Mucosa of rectum (tissue), 2 donors: Measurements from ENCODE around the gene PANK1.
A peak's percentile ranks its signal among the peaks of the same experiment; 100 is the strongest.
"Not testable (repeated sequence)": the region's sequence is repeated elsewhere in the genome, so short reads cannot be mapped to it uniquely, and the experiment has no call there.

Experiments used
- H3K27ac ChIP-seq, 2 donors: one replicate each; pipeline ENCODE4 v1.7.0; 2013; ENCODE audit warnings: inconsistent platforms in 2 of 2, low read depth in 2 of 2, low read length in 2 of 2
- H3K27me3 ChIP-seq, 2 donors: one replicate each; pipeline ENCODE4 v1.7.0; 2013; ENCODE audit warnings: low read length in 2 of 2; ENCODE audit not compliant: control insufficient read depth in 2 of 2, insufficient read depth in 2 of 2
- H3K36me3 ChIP-seq, 2 donors: one replicate each; pipeline ENCODE4 v1.7.0; 2013; ENCODE audit warnings: low read length in 2 of 2; ENCODE audit not compliant: control insufficient read depth in 2 of 2, insufficient read depth in 2 of 2
- H3K4me1 ChIP-seq, 2 donors: one replicate each; pipeline ENCODE4 v1.7.0; 2013; ENCODE audit warnings: low read length in 2 of 2, mild to moderate bottlenecking in 1 of 2; ENCODE audit not compliant: control insufficient read depth in 2 of 2, insufficient read depth in 2 of 2
- H3K4me3 ChIP-seq, 2 donors: one replicate each; pipeline ENCODE4 v1.7.0; 2013; ENCODE audit warnings: low read length in 2 of 2
- H3K9ac ChIP-seq, 2 donors: one replicate each; pipeline ENCODE4 v1.7.0; 2013; ENCODE audit warnings: low read length in 2 of 2, low read depth in 1 of 2, mild to moderate bottlenecking in 1 of 2
- H3K9me3 ChIP-seq, 2 donors: one replicate each; pipeline ENCODE4 v1.7.0; 2013; ENCODE audit warnings: low read length in 2 of 2; ENCODE audit not compliant: control insufficient read depth in 2 of 2
- donor health status: healthy.
- donor health status: Normal muscosa, but diverticular disease.

Gene PANK1

DNA sequence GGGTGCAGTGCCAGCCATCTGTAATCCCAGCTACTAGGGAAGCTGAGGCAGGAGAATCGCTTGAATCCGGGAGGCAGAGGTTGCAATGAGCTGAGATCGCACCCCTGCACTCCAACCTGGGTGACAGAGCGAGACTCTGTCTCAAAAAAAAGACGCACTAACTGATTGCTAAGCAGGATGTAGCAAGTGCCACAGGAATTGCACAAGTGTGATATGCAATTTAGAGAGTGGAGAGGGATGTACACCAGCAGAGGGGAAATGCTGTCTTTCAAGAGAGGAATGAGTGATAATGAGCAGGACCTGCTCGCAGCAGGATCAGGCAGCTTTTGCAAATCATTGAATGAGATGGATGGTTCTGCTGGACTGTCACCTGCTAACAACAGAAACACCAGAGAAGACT lies 96.4 kb downstream of the PANK1 start:
- H3K36me3 ChIP-seq, result no peaks in the 10 kb centered on the region
- H3K4me1 ChIP-seq, result no peaks in the 10 kb centered on the region
- H3K27ac ChIP-seq, result no peak overlapping the region
- no peaks in the 10 kb centered on the region for H3K9me3 ChIP-seq
- no peak overlapping the region for H3K4me3 ChIP-seq
- no peaks in the 10 kb centered on the region for H3K27me3 ChIP-seq
- H3K9ac ChIP-seq, result no peak overlapping the region

DNA sequence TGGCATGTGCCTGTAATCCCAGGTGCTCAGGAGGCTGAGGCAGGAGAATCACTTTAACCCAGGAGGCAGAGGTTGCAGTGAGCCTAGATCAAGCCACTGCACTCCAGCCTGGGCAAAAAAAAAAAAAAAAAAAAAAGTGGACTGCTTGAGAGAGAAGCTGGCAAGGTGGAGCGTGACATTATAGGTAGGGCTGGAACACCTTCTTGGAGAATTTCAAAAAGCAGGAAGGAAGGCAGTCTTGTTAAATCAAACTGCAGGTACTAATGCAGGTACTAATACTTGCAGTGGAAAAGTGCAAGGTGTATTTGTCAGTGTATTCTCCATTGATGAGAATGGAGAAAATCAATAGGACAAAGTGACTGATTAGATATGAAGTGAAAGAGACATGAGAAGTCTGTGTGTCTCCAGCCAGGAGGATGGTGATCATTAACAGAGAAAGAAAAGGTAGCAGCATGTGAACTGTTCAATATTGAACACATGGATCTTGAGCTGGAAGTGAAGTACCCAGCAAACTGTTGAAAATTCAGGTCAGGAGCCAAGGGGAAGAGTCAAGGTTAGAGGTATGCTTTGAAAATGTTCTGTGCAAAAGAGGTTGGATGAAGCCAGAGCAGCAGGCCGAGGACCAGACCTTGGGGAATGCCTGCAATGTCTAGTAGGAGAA lies 97.1 kb downstream of the PANK1 start:
- H3K36me3 ChIP-seq, result no peaks in the 10 kb centered on the region
- H3K9ac ChIP-seq, result no peak overlapping the region
- no peaks in the 10 kb centered on the region for H3K4me1 ChIP-seq
- no peak overlapping the region for H3K4me3 ChIP-seq
- H3K27me3 ChIP-seq, result no peaks in the 10 kb centered on the region
- H3K9me3 ChIP-seq, result no peaks in the 10 kb centered on the region
- no peak overlapping the region for H3K27ac ChIP-seq

DNA sequence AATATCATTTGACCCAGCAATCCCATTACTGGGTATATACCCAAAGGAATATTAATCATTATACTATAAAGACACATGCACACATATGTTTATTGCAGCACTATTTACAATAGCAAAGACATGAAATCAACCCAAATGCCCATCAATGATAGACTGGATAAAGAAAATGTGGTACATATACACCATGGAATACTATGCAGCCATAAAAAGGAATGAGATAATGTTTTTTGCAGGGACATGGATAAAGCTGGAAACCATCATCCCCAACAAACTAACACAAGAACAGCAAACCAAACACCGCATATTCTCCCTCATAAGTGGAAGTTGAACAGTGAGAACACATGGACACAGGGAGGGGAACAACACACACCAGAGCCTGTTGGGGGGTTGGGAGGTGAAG lies 98.4 kb downstream of the PANK1 start:
- not testable (repeated sequence) for H3K36me3 ChIP-seq, H3K4me3 ChIP-seq, H3K4me1 ChIP-seq, H3K27me3 ChIP-seq, H3K9me3 ChIP-seq, H3K27ac ChIP-seq, H3K9ac ChIP-seq

DNA sequence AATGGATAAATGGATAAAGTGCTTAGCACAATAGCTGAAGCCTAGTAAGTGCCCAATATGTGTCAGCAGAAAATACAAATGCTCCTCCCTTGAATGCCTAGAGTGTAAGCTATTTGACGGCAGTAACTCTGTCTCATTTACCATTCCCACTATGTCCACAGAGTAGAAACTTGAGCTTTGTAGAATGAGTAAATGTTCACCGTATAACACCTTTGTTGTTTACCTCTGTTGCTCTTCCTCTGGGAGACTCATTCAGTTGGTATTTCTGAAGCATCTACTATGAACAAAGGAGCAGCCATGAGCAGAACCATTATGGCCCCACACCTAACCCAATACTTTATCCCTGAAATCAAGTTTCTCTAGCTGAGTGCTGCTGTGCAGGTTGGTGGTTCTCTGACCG lies 101.2 kb downstream of the PANK1 start:
- no peak overlapping the region for H3K4me3 ChIP-seq
- no peaks in the 10 kb centered on the region for H3K36me3 ChIP-seq
- H3K27me3 ChIP-seq, result no peaks in the 10 kb centered on the region
- no peaks in the 10 kb centered on the region for H3K9me3 ChIP-seq
- no peak overlapping the region for H3K9ac ChIP-seq
- no peaks in the 10 kb centered on the region for H3K4me1 ChIP-seq
- no peak overlapping the region for H3K27ac ChIP-seq

DNA sequence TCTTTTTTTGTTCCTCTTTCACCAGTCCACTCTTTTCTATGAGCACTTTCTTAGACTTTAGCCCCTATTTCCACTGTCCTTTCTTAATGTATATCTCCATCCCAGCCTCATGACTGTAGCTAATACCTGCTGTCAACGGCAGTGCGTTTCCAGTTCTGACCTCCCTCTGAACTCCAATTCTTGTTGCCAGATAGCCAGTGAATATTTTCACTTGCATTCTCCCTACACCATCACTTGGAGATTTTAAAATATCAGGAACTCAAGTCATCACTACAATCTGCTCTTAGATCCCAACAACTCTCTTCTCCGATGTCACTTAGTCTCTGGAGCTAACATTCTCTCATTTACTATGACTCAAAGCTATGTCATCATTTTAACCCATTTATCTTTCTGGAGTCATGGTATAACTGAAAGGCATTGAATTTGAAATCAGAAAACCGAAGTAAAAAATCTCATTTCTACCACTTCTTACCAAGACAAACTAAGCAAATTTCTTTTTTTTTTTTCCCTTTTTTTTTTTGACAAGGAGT lies 104.6 kb downstream of the PANK1 start:
- Histone ChIP-seq H3K4me1 (no peaks in the 10 kb centered on the region), H3K36me3 (no peaks in the 10 kb centered on the region), H3K4me3 (no peak overlapping the region), H3K27ac (no peak overlapping the region), H3K9ac (no peak overlapping the region), H3K9me3 (no peaks in the 10 kb centered on the region), H3K27me3 (peaks cover 10 to 12% of the 10 kb centered on the region in 2 donors)

DNA sequence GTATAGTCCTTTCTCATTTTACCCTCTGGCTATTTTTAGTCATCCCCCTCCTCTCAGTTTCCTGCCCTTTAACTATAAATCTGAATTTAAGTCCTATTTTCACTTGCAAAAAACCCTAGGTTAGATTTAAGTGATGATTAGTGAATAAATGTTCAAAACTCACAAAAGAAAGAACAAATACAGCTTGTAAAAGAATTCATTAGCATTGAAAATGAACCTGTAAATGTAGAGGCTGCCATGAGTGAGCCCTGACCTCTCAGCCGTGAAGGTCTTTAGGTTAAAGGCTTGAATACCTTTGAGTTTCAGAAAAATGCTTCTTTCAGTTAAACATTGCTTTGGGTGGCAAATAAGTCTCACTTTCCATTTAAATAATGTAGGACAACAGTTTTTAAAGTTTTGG lies 107.7 kb downstream of the PANK1 start:
- no peaks in the 10 kb centered on the region for H3K36me3 ChIP-seq
- no peaks in the 10 kb centered on the region for H3K9me3 ChIP-seq
- no peak overlapping the region for H3K4me3 ChIP-seq
- peaks cover 0 to 2% of the 10 kb centered on the region in 2 donors for H3K4me1 ChIP-seq
- peaks cover 28 to 31% of the 10 kb centered on the region in 2 donors for H3K27me3 ChIP-seq
- no peak overlapping the region for H3K9ac ChIP-seq
- H3K27ac ChIP-seq, result no peak overlapping the region

DNA sequence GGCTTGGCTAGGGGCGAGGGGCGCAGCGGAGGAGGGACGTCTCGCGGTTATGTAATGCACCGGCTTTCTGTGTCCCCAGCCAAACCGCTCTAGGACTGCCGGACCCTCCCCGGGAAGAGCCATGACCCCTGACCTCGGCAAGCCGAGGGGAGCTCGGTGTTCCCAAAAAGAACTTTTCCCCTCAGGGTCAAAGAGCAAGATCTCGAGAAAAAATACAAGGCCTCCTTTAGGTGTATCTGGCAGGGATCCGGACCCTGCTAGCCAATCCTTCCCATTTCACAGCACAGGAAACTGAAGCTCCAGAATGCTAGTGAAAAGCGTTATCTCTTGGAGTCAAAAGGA lies 109.1 kb downstream of the PANK1 start:
- Histone ChIP-seq H3K4me3 (no peak overlapping the region), H3K4me1 (peaks cover 0 to 2% of the 10 kb centered on the region in 2 donors), H3K9me3 (no peaks in the 10 kb centered on the region), H3K9ac (no peak overlapping the region), H3K36me3 (no peaks in the 10 kb centered on the region), H3K27me3 (peaks cover 31 to 38% of the 10 kb centered on the region in 2 donors), H3K27ac (no peak overlapping the region)

DNA sequence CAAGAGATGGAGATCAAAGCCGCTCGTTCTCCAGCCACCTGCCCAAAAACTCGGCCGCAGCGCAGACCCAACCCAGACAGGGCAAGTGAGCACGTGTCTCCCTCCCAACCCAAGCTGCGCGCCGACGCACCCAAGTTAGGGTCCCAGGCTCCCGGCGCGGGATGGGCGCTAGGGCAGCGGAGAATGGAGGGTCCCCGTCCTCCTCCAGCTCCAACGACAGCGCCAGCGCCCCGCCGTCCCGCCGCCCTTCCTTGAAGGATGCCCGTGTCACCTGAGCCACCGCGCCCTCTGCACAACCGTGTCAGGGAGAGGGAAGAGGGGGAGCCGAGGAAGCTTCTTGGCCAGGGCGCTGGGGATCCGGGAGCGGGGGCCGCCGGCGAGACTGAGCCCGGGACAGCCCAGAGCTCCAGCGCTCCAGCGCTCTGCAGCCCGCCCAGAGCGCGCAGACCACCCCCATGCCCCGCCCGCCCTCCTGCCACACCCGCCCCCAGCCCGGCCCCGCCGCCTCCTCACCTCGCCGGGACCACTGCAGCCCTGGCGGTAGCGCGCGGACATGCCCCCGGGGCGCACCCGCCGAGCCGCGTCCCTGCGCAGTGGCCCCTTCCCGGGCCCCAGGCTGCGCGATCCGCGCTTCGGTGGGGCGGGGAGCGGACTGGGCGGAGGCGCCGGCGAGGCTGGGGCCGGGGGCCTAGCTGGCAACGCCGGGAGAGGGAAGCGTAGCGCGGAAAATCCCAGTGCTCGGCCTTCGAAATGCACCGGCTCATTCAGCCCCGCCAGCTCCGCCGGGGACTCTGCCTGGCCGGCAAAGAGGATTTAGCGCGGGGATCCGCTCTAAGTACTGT lies 109.7 kb downstream of the PANK1 start, which contains the start of gene SLC16A12:
TSS of gene SLC16A12 (minus strand) at position 424 of the 842 bp plus-strand sequence. CDS start 73,016 bp downstream, outside the sequence.
- peaks cover 31 to 38% of the 10 kb centered on the region in 2 donors for H3K27me3 ChIP-seq
- H3K4me3 ChIP-seq, result peak within 1 kb of the TSS; percentile 7 to 27
- no peaks in the 10 kb centered on the region for H3K9me3 ChIP-seq
- H3K27ac ChIP-seq, result no peak within 1 kb of the TSS
- no peaks in the 10 kb centered on the region for H3K36me3 ChIP-seq
- H3K4me1 ChIP-seq, result peaks cover 0 to 2% of the 10 kb centered on the region in 2 donors
- no peak within 1 kb of the TSS for H3K9ac ChIP-seq

DNA sequence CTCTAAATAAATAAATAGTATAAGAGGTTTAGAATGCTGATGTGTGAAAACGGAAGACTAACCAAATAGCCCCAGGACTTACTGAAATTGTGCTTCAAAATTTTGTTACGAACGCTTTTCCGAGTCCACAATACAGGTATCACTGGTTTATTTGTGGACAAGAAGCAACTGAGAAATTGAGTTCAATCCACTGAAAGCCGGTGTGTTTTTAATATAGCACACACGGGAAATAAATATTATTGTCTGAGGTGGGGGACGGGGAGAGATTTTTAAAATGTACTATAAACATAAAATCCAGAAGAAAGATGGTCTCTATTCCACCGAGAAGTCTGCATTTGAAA lies 110.2 kb downstream of the PANK1 start:
- Histone ChIP-seq H3K36me3 (no peaks in the 10 kb centered on the region), H3K27ac (no peak overlapping the region), H3K9me3 (no peaks in the 10 kb centered on the region), H3K4me3 (peak overlapping the region in 1 of 2 donors; percentile 7), H3K4me1 (peaks cover 0 to 2% of the 10 kb centered on the region in 2 donors), H3K27me3 (peaks cover 31 to 38% of the 10 kb centered on the region in 2 donors), H3K9ac (no peak overlapping the region)
